COLO829 (cell line): ENCODE measurements around the gene CALML6.
"Not testable (repeated sequence)": the region's sequence is repeated elsewhere in the genome, so short reads cannot be mapped to it uniquely, and the experiment has no call there.

Source experiments
- DNase-seq: peaks from one replicate; pipeline ENCODE4 v3.0.0; 2012; ENCODE audit warnings: low spot score

CALML6 gene, protein sequence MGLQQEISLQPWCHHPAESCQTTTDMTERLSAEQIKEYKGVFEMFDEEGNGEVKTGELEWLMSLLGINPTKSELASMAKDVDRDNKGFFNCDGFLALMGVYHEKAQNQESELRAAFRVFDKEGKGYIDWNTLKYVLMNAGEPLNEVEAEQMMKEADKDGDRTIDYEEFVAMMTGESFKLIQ

DNA sequence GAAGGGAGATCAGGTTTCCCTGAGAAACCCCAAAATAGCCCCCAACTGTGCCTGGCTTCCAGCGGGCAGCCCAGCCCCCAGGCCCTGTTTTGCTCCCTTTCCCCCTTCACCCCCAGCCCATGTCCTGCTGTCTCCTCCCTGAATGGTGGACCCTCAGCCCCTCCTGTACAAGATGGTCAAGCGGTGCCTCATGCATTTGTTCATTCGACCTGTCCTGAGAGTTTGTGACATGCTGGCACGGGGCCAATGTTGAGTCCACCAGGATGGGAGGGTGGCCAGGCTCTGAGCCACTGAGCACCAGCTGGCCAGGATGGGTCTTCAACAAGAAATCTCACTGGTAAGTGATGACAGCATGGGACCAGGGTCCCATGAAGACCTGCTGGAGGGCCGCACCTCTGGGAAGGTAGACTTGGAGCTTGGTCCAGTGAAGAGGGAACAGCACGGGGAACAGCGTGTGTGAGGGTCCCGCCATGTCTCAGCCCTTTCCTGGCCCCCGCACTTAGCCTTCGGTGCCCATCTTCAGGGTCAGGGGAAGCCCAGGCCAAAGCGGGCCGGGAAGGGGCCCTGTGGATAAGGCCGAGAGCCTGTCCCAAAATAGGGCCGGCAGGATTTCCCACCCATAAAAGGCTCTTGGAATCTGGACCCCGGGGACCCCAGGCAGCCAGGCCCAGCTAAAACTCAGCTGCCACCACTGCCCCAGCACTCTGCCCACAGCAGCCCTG, at the start of gene CALML6:
TSS of gene CALML6 (plus strand) at position 290 of the 722 bp plus-strand sequence. CDS start at position 311, 21 bp downstream.
- DNase-seq: no peak

DNA sequence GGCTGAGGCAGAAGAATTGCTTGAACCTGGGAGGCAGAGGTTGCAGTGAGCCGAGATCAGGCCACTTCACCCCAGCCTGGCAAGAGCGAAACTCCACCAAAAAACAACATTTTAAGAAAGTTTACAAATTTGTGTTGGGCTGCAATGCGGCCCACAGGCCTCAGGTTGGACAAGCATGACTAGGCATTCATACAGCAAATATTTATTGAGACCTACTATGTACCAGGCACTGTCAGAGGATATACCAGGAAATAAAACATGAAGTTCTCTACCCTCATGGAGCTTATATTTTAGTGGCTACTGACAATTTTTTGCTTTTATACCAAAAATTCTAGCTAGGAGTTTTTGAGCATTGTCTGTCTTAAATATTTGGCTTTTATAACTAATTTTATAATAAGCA, 47.9 kb upstream of the CALML6 start:
- no peak for DNase-seq

DNA sequence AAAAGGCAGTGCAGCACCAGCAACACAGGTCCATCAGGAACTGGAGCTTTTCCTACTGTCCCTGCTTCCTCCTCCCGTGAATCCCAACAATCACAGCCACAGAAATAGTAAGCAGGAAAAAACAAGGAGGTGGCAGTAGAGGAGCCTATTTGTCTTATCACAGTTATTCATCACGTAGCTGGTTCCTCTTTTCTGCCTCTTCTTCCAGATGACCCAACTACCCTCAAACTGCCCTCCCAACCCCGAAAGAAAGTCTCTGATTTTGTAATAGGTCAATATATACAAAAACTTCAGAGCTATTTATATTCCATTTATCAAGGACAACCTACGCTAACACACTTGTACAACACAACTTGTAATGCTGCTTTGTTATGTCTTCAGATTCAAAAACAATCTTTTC, 45.6 kb upstream of the CALML6 start:
- no peak for DNase-seq

DNA sequence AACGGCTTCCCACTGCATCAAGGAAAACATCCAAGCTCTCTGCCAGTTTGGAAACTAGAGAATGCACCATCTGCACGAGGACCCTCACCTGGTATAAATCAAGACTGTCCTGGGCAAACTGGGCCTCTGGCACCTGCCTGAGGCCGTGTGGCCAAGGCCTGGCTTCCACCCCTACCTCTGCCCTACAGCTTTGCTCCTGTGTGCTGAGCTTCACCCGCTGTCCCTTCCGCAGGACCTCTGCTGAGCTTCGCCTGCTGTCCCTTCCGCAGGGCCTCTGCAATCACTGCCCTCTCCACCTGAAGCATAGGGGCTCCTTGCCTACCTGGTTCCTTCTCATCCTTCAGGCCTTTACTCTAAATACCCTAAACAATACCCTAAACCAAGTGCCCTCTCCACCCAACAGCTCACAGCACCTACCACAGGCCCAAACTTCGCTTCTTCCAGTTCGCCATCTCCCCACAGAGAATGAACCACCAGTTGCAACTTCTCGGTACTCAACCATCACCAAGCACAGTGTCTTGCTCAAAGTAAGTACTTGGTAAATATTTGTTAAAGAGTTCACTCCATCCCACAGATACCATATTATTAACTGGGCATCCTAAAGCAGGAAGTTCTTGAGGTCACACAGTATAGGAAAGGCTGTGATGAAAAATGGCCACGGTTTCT, 42.6 kb upstream of the CALML6 start:
- DNase-seq: no peak

DNA sequence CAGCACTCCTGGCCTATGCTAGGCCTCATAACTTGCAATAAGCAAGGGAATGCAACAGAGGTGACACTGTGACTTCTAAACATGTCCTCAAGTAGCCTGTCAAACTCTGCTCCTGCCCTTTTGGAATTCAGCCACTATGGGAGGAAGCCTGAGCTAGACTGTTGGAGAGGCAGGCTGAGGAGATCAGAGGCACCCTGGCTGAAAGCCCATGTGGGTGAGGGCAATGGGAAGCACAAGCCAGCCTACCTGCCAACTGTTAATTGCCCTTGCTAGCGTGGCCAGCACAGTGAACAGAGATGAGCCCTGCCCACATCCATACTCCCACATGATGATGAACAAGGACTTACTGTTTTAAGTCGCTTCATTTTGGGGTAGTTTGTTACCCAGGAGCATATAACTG, 41.9 kb upstream of the CALML6 start:
- DNase-seq: peak; percentile 34

DNA sequence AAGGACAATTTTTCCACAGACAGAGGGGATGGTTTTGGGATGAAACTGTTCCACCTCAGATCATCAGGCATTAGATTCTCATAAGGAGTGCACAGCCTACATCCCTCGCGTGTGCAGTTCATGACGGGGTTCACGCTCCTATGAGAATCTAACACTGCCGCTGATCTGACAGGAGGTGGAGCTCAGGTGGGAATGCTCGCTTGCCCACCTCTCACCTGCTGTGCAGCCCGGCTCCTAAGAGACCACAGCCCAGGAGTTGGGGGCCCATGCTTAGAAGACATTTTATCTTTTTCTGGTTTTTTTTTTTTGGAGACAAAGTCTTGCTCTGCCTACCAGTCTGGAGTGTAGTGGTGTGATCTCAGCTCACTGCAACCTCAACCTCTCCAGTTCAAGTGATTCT, 40.2 kb upstream of the CALML6 start:
- no peak for DNase-seq

DNA sequence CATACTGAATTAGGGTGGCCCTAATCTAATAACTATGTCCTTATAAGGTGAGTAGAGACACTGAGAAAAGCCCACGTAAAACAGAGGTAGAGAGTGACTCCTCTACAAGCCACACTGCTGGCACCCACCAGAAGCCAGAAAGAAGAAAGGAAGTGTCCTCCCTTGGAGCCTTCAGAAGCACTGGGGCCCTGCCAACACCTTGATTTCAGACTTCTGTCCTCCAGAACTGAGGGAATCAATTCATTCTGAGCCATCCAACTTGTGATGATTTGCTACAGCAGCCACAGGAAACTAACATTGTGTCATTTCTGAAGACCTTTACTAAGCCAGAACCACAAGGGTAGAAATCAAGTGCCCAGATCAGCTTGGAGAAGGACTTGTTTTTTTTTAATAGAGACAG, 39.1 kb upstream of the CALML6 start:
- no peak for DNase-seq

DNA sequence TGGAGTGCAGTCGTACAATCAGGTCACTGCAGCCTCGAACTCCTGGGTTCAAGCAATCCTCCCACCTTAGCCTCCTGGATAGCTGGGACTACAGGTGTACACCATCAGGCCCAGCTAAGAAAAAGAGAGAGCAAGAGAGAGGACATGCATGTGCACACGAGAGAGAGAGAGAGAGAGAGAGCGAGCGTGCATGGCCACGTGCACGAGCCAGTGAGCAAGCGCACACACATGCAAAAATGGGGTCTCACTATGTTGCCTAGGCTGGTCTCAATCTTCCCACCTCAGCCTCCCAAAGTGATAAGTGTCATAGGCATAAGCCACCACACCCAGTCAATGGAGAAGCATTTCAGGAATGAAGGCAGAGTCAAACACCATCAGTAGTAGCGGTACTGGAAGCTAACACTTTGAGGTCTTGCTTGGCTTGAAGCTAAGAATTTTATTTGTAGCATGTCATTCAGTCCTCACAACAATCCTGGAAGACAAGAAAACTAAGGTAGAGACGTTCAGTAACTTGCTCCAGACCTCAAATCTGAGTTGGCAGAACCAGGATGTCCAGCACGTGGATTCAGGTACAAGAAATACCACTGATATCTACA, 38.6 kb upstream of the CALML6 start:
- no peak for DNase-seq

DNA sequence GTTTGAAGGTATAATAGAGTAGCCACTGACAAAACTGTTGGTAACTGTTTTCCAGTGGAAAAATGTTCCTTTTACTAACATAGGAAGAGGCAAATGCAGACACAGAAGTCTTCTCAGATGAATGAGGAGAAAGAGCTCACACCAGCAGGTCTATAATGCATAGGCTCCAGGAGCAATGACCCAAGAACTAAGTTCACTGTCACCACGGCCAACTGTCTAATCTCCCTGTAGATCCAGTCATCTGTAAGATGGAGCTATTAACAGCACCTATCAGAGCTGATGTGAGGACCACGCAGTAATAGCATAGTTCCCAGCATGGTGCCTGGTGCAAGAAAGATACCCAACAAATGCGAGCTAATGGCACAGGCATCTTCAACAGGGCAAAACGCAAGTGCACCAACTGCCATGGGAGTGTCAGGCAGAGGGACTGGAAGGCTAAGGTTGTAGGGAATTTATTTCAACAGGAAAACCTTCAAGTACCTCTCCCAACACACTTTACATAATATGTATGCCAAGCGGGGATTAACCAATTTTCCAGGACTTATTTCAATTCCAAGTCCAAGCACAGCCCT, 37.1 kb upstream of the CALML6 start:
- DNase-seq: no peak

DNA sequence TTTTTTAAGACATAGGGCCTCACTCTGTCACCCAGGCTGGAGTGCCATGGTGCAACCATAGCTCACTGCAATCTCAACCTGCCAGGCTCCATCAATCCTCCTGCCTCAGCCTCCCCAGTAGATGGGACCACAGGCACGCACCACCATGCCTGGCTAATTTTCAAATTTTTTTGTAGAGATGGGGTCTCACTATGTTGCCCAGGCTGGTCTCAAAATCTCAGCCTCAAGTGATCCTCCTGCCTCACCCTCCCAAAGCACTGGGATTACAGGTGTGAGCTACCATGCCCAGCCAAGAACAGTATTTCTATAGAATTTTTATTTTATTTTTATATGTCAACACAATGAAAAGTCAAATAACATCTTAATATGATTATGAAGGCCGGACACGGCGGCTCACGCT, 35.1 kb upstream of the CALML6 start:
- DNase-seq: no peak

DNA sequence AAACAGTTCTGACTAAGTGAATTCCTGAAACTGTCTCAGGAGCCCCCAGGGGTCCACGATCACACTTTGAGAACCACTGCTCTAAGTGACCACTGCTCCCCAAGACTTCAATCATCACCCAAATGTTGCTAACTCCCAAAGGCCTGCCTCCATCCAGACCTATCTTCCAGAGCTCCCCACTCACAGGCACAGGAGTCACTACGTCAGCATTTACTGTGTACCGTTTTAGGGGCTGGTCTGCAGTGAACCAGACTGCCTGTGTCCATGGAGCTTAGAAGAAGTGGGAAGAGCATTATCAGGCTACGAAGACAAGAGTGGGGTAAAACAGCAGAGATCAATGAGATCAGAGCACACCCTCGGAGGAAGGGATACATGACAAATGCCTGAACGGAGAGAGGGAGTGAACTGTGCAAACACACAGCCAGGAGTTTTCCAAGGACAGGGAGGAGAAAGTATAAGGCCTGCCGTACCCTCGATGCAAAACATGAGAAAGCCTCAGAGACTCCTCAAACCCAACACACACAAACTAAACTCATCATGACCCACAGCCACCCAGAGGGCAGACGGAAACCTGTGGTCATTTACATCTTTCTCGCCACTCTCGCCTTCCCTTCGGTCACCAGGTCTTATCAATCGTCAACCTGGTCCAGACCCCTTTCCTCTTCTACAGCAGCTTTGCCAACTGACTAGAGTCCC, 34.3 kb upstream of the CALML6 start:
- no peak for DNase-seq

DNA sequence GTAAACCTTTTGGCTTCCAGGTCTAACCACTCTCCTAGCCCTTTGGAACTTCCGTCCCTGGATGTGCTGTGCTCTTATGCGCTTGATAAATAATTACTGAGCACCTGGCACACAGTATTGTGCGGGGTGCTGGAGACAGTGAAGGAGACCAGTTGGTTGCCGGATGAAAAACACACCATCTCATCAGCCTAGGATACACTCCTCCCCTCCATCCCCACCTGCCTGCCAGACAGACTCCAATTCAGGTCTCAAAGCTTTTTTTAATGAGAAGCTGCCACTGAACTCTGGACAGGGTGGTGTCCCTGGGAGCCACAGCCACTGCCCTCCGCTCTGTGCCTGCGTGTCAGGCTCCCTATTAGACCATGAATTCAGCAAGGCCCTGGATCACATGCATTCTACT, 33.3 kb upstream of the CALML6 start:
- DNase-seq: no peak

DNA sequence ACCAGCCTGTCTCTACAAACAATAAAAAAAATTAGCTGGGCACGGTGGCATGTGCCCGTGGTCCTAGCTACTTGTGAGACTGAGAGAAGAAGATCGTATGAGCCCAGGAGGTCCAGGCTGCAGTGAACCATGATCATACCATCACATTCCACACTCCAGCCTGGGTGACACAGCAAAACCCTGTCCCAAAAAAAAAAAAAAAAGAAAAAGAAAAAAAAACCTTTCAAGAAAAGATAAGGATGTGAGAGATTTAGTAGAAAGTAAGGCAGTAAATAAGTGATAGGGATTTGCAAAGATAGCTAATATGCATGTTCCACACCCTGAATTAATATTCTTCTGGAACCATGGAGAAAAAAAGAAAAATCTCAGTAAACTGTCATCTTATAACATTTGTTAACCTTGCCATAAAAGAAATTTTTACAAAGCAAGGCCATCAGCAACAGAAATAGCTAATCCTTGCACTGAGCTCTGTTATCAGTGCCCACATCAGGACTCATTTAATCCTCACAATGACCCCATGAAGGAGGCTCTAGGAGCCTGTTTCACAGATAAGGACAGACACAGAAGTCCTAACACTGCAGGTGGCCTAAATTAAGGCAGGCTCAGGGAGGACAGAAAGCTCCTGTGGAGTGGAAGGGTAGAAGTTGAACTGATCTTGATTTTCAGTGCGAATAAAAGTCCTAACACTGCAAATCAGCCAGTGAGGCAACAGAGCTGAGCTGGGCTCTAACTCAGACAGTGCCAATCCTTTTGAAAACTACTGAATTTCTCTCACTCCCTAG, 31.8 kb upstream of the CALML6 start:
- DNase-seq: no peak

DNA sequence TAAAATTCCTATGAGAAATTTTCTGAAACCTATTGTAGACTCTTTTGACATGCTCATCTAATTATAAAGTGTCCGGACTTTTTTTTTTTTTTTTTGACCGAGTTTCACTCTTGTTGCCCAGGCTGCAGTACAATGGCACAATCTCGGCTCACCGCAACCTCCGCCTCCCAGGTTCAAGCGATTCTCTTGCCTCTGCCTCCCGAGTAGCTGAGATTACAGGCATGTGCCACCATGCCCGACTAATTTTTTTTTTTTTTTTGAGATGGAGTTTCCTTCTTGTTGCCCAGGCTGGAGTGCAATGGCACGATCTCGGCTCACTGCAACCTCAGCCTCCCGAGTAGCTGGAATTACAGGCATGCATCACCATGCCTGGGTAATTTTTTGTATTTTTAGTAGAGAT, 31.2 kb upstream of the CALML6 start:
- DNase-seq: not testable (repeated sequence)

DNA sequence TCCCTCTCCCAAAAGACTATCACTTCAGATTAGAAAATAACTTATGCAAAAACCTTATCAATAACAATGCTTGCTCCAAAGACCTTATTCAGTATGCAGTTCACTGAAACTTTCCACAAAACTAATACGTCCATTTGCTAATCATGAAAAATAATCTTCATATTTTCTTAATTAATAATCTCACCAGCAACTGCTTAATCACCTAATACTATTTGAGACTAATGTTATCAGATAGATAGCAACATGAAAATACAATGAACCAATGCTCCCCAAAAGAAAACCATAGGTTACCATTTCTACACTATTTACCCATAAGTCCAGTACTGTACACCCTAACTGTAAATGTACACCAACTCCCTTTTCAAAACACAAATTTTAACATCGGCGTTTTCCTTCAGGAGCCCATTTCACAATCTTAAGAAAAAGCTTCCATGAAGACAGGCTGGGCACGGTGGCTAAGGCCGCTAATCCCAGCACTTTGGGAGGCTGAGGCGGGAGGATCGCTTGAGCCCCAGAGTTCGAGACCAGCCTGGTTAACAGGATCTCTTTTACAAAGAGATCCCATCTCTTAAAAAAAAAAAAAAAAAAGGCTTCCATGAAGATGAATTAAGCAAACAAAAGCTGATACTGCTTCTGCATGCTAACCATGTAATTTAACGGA, 25.8 kb upstream of the CALML6 start:
- DNase-seq: no peak

DNA sequence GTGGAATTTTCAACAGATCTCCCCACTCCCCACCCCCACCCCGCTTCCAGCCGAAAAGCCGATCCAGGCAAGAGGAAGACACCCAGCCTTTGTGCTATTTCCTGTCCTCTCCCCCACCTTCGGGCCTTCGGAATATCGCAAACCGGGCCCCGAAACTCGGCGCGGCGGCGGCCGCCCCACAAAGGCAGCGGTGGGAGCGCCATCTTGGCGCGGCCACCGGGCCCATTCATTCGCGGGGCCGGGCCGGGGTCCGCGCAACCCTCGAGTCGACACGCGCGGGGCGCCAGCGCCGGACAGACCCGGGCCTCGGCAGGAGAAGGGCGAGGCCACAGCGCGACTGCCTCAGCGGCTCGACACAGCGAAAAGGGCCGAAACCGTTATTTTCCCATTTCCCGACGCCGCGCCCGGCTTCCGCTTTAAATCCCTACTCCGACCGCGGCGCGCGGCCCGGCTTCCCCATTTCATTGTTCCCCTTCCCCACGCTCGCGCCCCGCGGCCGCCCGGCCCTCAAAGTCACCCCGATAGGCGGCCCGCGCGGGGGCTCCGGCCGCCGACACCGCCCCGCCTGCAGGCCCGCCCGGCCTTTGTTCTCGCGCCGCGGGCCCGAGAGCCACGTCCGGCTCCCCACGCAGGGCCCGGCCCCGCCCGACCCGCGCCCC, 25.1 kb upstream of the CALML6 start:
- DNase-seq: no peak

DNA sequence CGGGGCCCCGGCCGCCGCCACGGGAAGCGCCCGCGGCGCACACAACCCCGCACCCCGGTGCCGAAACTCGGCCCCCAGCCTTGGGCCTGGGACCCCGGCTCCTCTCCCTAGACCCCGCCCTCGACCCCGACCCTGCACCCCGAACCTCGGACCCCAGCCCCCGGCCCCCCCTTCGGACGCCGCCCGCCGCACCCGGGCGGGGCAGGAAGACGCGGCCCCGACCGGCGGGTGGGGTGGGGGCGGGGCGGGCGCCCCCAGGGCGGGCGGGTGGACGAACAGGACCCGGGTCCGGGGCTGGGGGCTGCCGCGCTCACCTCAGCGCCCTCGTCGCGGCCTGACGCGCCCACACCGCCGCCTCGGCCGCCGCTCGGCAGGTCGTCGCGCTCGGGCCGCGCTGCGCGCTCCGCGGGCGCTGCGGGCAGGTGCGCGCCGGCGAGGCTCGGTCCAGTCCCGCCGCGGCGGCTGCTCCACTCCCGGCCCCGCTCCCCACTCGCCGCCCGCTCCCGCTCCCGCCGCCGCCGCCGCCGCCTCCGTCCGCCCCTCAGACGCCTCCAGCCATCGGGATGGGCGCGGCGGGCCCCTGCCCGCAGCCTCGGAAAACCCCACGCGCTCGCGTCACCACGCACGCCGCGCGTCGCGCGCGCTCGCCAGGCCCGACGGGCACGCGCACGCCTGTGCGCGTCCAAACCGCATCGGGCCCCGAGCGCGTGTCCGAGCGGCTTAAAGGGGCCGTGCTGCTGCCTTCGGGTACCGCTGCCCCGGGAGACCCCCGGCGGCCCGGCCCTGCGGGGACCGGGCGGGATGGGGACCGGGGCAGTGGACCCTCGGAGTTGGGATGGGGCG, 24.3 kb upstream of the CALML6 start, which contains the start of gene GNB1:
TSS of gene GNB1 (minus strand) at position 582 of the 843 bp plus-strand sequence. CDS start 65,634 bp downstream, outside the sequence.
- peak; percentile 91 for DNase-seq

DNA sequence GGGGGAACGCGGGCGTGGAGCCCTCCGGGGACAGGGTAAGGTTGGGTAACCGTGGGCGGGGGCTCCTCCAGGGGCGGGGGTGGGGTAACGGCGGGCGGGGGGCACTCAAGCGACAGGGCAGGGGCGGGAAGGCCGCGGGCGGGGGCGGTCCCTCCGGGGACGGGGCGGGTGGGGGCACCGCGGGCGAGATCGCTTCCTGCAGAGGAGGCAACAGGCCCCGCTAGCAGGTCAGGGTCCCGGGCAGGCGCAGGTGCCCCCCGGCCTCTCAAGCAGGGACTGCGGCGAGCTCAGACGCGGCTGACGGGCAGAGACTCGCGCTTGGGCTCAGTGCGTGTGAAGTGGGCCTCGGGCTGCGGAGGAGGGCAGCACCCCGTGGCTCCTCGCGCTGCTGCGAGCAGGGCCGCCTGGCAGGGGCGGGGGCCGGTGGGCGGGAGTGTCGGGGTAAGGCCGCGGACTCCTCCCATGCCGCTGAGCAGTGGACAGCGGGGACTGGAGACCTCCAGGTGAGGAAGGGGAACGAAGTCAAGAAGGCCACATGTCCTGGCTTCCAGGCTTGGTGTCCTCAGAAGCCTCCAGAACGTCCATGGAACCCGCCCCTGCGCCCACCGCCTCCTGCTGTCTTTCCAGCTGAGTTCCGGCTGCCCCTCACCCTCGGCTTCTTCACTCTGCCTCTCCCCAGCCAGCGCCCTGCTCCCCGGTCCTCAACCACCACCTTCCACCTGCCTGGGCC, 23.5 kb upstream of the CALML6 start:
- DNase-seq: peak; percentile 48
